ENCODE data around the gene PCDHGA7.
"Not testable (repeated sequence)": the region's sequence is repeated elsewhere in the genome, so short reads cannot be mapped to it uniquely, and the experiment has no call there.

DNA sequence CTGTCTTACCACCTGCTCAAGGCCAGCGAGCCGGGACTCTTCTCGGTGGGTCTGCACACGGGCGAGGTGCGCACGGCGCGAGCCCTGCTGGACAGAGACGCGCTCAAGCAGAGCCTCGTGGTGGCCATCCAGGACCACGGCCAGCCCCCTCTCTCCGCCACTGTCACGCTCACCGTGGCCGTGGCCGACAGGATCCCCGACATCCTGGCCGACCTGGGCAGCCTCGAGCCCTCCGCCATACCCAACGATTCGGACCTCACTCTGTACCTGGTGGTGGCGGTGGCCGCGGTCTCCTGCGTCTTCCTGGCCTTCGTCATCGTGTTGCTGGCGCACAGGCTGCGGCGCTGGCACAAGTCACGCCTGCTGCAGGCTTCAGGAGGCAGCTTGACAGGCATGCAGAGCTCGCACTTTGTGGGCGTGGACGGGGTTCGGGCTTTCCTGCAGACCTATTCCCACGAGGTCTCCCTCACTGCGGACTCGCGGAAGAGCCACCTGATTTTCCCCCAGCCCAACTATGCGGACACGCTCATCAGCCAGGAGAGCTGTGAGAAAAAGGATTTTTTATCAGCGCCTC lies 41.7 kb upstream of the PCDHGA7 start:
- TF ChIP-seq, protein P1, sequence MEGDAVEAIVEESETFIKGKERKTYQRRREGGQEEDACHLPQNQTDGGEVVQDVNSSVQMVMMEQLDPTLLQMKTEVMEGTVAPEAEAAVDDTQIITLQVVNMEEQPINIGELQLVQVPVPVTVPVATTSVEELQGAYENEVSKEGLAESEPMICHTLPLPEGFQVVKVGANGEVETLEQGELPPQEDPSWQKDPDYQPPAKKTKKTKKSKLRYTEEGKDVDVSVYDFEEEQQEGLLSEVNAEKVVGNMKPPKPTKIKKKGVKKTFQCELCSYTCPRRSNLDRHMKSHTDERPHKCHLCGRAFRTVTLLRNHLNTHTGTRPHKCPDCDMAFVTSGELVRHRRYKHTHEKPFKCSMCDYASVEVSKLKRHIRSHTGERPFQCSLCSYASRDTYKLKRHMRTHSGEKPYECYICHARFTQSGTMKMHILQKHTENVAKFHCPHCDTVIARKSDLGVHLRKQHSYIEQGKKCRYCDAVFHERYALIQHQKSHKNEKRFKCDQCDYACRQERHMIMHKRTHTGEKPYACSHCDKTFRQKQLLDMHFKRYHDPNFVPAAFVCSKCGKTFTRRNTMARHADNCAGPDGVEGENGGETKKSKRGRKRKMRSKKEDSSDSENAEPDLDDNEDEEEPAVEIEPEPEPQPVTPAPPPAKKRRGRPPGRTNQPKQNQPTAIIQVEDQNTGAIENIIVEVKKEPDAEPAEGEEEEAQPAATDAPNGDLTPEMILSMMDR (IDR thresholded peaks at IDR 0.05) = not testable (repeated sequence)
- not testable (repeated sequence) for TF ChIP-seq POLR2A (IDR thresholded peaks at IDR 0.05)
